Left ventricle myocardium inferior (tissue), 1 donor: ENCODE data around the gene CYB5R2. TPM values are rescaled to one million over a fixed set of nuclear protein-coding genes. Genes with fewer than 3 reads are reported as not detected.
A peak's percentile ranks its signal among the peaks of the same experiment; 100 is the strongest.
"Not testable (repeated sequence)": the region's sequence is repeated elsewhere in the genome, so short reads cannot be mapped to it uniquely, and the experiment has no call there.

Source experiments
- DNase-seq: peaks from one replicate; pipeline ENCODE4 v3.0.0-alpha.2; 2020
- H3K27ac ChIP-seq: fragments of 200-600 bp; replicated peaks from 2 replicates; pipeline ENCODE4 v1.8.0; 2021
- H3K27me3 ChIP-seq: fragments of 200-600 bp; 2 replicates; pipeline ENCODE4 v1.8.0; 2021; ENCODE audit warnings: low read depth
- H3K36me3 ChIP-seq: fragments of 200-600 bp; 2 replicates; pipeline ENCODE4 v1.8.0; 2021
- H3K4me1 ChIP-seq: fragments of 200-600 bp; 2 replicates; pipeline ENCODE4 v1.8.0; 2021
- H3K4me3 ChIP-seq: fragments of 200-600 bp; 2 replicates; pipeline ENCODE4 v1.8.0; 2021; ENCODE audit warnings: mild to moderate bottlenecking, moderate library complexity
- H3K9me3 ChIP-seq: fragments of 200-600 bp; replicated peaks from 2 replicates; pipeline ENCODE4 v1.8.0; 2021
- CTCF ChIP-seq: fragments of 200-600 bp; IDR thresholded peaks from 2 replicates; pipeline ENCODE4 v1.8.0; 2021; ENCODE audit warnings: antibody characterized with exemption, mild to moderate bottlenecking, borderline replicate concordance
- intact Hi-C: fragments of 100-400 bp; cut with micrococcal nuclease; formaldehyde crosslinking; loops from one replicate; pipeline ENCODE4 v1.11.0; 2022
- total RNA-seq: library from RNA; stranded (reverse); fragmentation: NEBNext Ultra II Directional; extraction: Animal tissue kit (Norgen Biotek cat#: 25700); gene quantifications from one replicate; pipeline ENCODE4 v1.2.1, GENCODE V29; 2021
- donor health status: DM: no; HTN: yes; CAD: no; lungs with severe emphysema.

The CYB5R2 gene
- total RNA-seq, 1 donor from 2014 or later: 1.8 TPM

- Histone ChIP-seq H3K9me3 (no peaks in the 10 kb centered on the region), H3K36me3 (peaks cover 24% of the 10 kb centered on the region), H3K27ac (no peak overlapping the region), H3K4me3 (no peak overlapping the region), H3K27me3 (no peaks in the 10 kb centered on the region), H3K4me1 (peaks cover 4% of the 10 kb centered on the region)
- intact Hi-C loops: no loop called here
- DNase-seq: peak; percentile 68
- TF ChIP-seq CTCF: peak; percentile 77
Observed at GRCh38 chr11:7665473-7666291, 7.6 kb downstream of the CYB5R2 start.

- intact Hi-C loops: no loop called here
- DNase-seq: no peak
- no peak overlapping the region for H3K4me3 ChIP-seq
- H3K27me3 ChIP-seq: no peaks in the 10 kb centered on the region
- peaks cover 4% of the 10 kb centered on the region for H3K4me1 ChIP-seq
- H3K9me3 ChIP-seq: no peaks in the 10 kb centered on the region
- no peak overlapping the region for H3K27ac ChIP-seq
- peaks cover 24% of the 10 kb centered on the region for H3K36me3 ChIP-seq
- no peak for TF ChIP-seq CTCF
Observed at GRCh38 chr11:7664867-7665266, 8.4 kb downstream of the CYB5R2 start.

- intact Hi-C loops, H3K27me3 ChIP-seq, H3K9me3 ChIP-seq, H3K4me3 ChIP-seq, DNase-seq, H3K27ac ChIP-seq, H3K4me1 ChIP-seq: not testable (repeated sequence)
- peaks cover 24% of the 10 kb centered on the region for H3K36me3 ChIP-seq
Observed at GRCh38 chr11:7663531-7663930, 9.8 kb downstream of the CYB5R2 start.

DNA sequence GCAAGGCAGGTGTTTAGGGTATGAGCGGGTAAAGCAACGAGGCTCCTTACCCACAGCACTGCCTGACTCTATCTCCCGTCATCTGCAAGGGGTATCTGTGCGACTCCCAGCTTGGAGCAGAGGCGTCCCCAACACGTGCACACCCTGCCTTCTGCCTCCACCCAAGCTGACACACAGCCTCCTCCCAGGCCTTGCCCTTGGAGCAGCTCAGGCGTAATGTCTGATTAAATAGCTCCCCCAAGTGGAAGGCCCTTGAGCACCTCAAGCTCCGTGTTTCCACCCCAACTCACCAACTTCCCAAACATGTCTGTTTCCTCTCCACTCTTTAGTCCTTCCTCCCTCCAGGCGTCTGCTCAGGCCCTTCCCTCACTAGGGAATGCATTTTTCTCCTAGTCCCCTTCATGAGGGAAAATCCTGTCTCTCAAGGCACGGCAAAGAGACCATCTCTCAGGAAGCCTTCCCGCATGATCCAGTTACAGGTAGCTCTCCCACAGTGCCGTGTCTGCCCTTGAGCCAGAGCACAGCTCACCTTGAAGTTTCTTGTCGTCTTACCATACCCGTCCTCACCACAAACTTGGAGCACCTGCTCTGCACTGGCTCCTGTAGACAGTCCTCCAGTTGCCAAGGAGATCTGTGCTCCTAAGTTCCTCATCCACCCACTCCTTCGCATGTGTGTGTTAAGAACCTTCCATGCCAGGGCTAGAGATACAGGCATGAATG, 15.8 kb downstream of the CYB5R2 start:
- Histone ChIP-seq H3K9me3 (no peaks in the 10 kb centered on the region), H3K36me3 (peaks cover 27% of the 10 kb centered on the region), H3K4me1 (peaks cover 24% of the 10 kb centered on the region), H3K27ac (peak overlapping the region; percentile 73), H3K4me3 (no peak overlapping the region), H3K27me3 (no peaks in the 10 kb centered on the region)
- intact Hi-C loops: loop anchor here (10.0 kb wide), 1 partner anchor 83 kb away; no protein-coding TSS in a partner anchor
- TF ChIP-seq CTCF: peak; percentile 68
- no peak for DNase-seq

DNA sequence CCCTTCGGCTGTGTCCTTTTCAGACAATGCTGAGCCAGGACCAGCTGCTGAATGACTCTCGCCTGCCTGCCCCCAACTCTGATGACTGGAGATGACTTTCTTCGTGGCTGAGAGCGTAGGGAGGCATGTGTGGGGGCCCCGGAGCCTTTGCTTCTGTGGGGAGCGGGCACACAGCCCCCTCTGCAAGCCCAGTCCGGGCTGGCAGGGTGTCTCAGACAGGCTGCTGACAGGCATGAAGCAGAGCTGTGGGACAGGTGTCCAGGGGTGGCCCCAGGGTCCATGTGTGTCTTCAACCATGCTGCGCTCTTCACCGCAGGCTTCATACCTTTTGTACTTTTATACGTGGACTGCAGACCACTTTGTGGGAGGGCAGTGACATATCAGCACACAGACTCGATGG, 16.6 kb downstream of the CYB5R2 start:
- no peaks in the 10 kb centered on the region for H3K9me3 ChIP-seq
- no peak overlapping the region for H3K4me3 ChIP-seq
- TF ChIP-seq CTCF: no peak
- no peaks in the 10 kb centered on the region for H3K27me3 ChIP-seq
- DNase-seq: no peak
- intact Hi-C loops: loop anchor here (10.0 kb wide), 1 partner anchor 82 kb away; no protein-coding TSS in a partner anchor
- peaks cover 24% of the 10 kb centered on the region for H3K4me1 ChIP-seq
- H3K27ac ChIP-seq: peak overlapping the region; percentile 73
- H3K36me3 ChIP-seq: peaks cover 35% of the 10 kb centered on the region
